OCI-LY1 (cell line): ENCODE data around the gene CNGA2.

Source experiments
- H2AFZ ChIP-seq: fragments of 200-600 bp; sonication (generic), shearing (Covaris generic); 2 replicates; pipeline ENCODE4 v1.6.0; 2014; ENCODE audit warnings: antibody characterized with exemption, mild to moderate bottlenecking, low read length
- H3F3A ChIP-seq: fragments of 200-600 bp; sonication (generic), shearing (Covaris generic); 2 replicates; pipeline ENCODE4 v1.6.0; 2014; ENCODE audit warnings: mild to moderate bottlenecking, antibody characterized with exemption, low read length, moderate library complexity; ENCODE audit not compliant: insufficient read depth
- H3K27ac ChIP-seq: fragments of 200-600 bp; sonication (generic); 2 replicates; pipeline ENCODE4 v1.5.1; 2014; ENCODE audit warnings: low read length, mixed run types, mild to moderate bottlenecking, low read depth; ENCODE audit not compliant: poor library complexity, severe bottlenecking
- H3K27me3 ChIP-seq: fragments of 200-600 bp; sonication (generic); 2 replicates; pipeline ENCODE4 v1.6.0; 2014; ENCODE audit warnings: antibody characterized with exemption, mild to moderate bottlenecking, low read length, moderate library complexity; ENCODE audit not compliant: insufficient read depth
- H3K36me3 ChIP-seq: fragments of 200-600 bp; sonication (generic); 2 replicates; pipeline ENCODE4 v1.6.1; 2014; ENCODE audit warnings: mild to moderate bottlenecking, antibody characterized with exemption, low read length, moderate library complexity, mixed read lengths; ENCODE audit not compliant: insufficient read depth
- H3K4me1 ChIP-seq: fragments of 200-600 bp; sonication (generic); 2 replicates; pipeline ENCODE4 v1.5.1; 2014; ENCODE audit warnings: mild to moderate bottlenecking, low read length, moderate library complexity; ENCODE audit not compliant: insufficient read depth, severe bottlenecking
- H3K4me2 ChIP-seq: fragments of 200-600 bp; sonication (generic), shearing (Covaris generic); 2 replicates; pipeline ENCODE4 v1.6.1; 2014; ENCODE audit warnings: low read length
- H3K4me3 ChIP-seq: fragments of 200-600 bp; sonication (generic); 2 replicates; pipeline ENCODE4 v1.5.1; 2014; ENCODE audit warnings: low read length, low read depth, mild to moderate bottlenecking, mixed read lengths; ENCODE audit not compliant: poor library complexity, severe bottlenecking
- H3K79me2 ChIP-seq: fragments of 200-600 bp; shearing (Covaris generic); 2 replicates; pipeline ENCODE4 v1.6.1; 2016; ENCODE audit warnings: mixed run types, low read length, mixed read lengths; ENCODE audit not compliant: insufficient read depth
- H3K9ac ChIP-seq: fragments of 200-600 bp; sonication (generic), shearing (Covaris generic); 2 replicates; pipeline ENCODE4 v1.6.1; 2014; ENCODE audit warnings: mild to moderate bottlenecking, low read length, mixed read lengths
- H3K9me2 ChIP-seq: fragments of 200-600 bp; sonication (generic), shearing (Covaris generic); 2 replicates; pipeline ENCODE4 v1.6.1; 2014; ENCODE audit warnings: low read depth, mild to moderate bottlenecking, low read length, mixed read lengths
- H3K9me3 ChIP-seq: fragments of 200-600 bp; shearing (Covaris generic); 2 replicates; pipeline ENCODE4 v1.6.1; 2014; ENCODE audit warnings: low read length, mixed read lengths
- H4K20me1 ChIP-seq: fragments of 200-600 bp; sonication (generic), shearing (Covaris generic); 2 replicates; pipeline ENCODE4 v1.6.0; 2016; ENCODE audit warnings: mild to moderate bottlenecking, low read length; ENCODE audit not compliant: insufficient read depth
- EZH2 ChIP-seq: fragments of 200-600 bp; sonication (generic), shearing (Covaris generic); IDR thresholded peaks from 2 replicates; pipeline ENCODE4 v1.8.0; 2017; ENCODE audit warnings: borderline replicate concordance, mixed run types, mild to moderate bottlenecking, antibody characterized with exemption, low read length, moderate library complexity, mixed read lengths
- TF ChIP-seq, protein P1 (sequence below): fragments of 200-600 bp; sonication (generic), shearing (Covaris generic); IDR thresholded peaks from 2 replicates; pipeline ENCODE4 v1.5.1; 2017; ENCODE audit warnings: mild to moderate bottlenecking, antibody characterized with exemption, low read length, moderate library complexity, mixed read lengths

CNGA2 gene

DNA sequence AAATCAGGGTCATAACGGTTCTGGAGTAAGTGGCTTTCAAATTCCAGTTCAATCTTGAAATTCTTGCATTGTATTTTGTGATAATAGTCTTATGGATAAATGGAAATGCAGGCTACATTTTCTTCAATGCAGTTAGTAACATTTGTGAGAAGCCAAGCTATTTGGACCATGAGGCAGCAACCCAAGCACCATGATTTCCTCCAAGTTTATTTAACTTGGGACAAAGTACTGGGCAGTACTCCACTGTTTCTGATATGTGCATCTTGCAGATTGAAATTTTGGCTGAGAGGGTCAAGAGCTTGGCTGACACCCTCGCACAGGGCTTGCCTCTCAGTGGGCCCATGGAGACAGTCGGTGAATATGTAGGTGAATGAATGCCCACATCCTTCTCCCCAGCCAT, 39.9 kb downstream of the CNGA2 start:
- no peak overlapping the region for H3K4me3 ChIP-seq
- no peaks in the 10 kb centered on the region for H3K36me3 ChIP-seq
- no peak overlapping the region for H2AFZ ChIP-seq
- no peak for TF ChIP-seq EZH2
- TF ChIP-seq, protein P1, sequence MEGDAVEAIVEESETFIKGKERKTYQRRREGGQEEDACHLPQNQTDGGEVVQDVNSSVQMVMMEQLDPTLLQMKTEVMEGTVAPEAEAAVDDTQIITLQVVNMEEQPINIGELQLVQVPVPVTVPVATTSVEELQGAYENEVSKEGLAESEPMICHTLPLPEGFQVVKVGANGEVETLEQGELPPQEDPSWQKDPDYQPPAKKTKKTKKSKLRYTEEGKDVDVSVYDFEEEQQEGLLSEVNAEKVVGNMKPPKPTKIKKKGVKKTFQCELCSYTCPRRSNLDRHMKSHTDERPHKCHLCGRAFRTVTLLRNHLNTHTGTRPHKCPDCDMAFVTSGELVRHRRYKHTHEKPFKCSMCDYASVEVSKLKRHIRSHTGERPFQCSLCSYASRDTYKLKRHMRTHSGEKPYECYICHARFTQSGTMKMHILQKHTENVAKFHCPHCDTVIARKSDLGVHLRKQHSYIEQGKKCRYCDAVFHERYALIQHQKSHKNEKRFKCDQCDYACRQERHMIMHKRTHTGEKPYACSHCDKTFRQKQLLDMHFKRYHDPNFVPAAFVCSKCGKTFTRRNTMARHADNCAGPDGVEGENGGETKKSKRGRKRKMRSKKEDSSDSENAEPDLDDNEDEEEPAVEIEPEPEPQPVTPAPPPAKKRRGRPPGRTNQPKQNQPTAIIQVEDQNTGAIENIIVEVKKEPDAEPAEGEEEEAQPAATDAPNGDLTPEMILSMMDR = no peak
- H3K4me1 ChIP-seq = no peaks in the 10 kb centered on the region
- no peaks in the 10 kb centered on the region for H3K9me3 ChIP-seq
- H3K9ac ChIP-seq = no peak overlapping the region
- no peaks in the 10 kb centered on the region for H3F3A ChIP-seq
- H3K27me3 ChIP-seq = no peaks in the 10 kb centered on the region
- no peaks in the 10 kb centered on the region for H4K20me1 ChIP-seq
- H3K4me2 ChIP-seq = no peak overlapping the region
- H3K79me2 ChIP-seq = no peaks in the 10 kb centered on the region
- no peaks in the 10 kb centered on the region for H3K9me2 ChIP-seq
- H3K27ac ChIP-seq = no peak overlapping the region

DNA sequence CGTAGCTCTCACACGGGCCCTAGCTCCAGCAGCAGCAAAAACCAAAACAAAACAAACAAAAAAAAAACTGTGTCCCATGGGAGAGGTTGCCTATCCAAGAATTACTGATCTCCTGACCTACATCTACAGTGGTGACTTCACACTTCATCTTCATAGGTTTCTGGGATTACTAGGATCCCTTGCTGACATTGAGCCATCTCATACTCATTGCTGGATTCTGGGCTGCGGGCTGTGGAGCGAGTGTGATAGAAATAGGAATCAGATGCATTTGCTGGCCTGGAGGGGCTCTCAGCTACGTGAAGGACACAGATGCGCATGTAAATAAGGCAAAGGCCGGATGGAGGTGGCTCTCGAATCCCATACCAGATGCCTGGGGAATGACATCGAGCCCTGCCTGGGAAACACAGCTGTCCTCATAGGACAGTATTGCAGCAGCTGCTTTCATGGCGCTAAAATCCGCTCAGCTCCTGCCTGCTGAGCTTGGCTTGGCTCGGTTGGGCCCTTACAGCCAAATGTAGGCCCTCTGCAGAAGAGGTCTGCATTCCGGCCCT, 41.7 kb downstream of the CNGA2 start:
- H3K27me3 ChIP-seq = no peaks in the 10 kb centered on the region
- no peaks in the 10 kb centered on the region for H3F3A ChIP-seq
- no peak overlapping the region for H3K9ac ChIP-seq
- no peaks in the 10 kb centered on the region for H3K36me3 ChIP-seq
- no peak overlapping the region for H2AFZ ChIP-seq
- TF ChIP-seq, protein P1 = no peak
- TF ChIP-seq EZH2 = no peak
- H3K4me3 ChIP-seq = no peak overlapping the region
- no peak overlapping the region for H3K27ac ChIP-seq
- H3K9me3 ChIP-seq = no peaks in the 10 kb centered on the region
- H3K4me1 ChIP-seq = no peaks in the 10 kb centered on the region
- no peaks in the 10 kb centered on the region for H3K9me2 ChIP-seq
- H3K79me2 ChIP-seq = no peaks in the 10 kb centered on the region
- H3K4me2 ChIP-seq = no peak overlapping the region
- no peaks in the 10 kb centered on the region for H4K20me1 ChIP-seq

- H3K79me2 ChIP-seq = no peaks in the 10 kb centered on the region
- no peaks in the 10 kb centered on the region for H3K36me3 ChIP-seq
- H3K4me3 ChIP-seq = no peak overlapping the region
- no peaks in the 10 kb centered on the region for H3K4me1 ChIP-seq
- H3K27me3 ChIP-seq = no peaks in the 10 kb centered on the region
- H2AFZ ChIP-seq = no peak overlapping the region
- H3F3A ChIP-seq = no peaks in the 10 kb centered on the region
- TF ChIP-seq EZH2 = no peak
- TF ChIP-seq, protein P1 = no peak
- H3K9me3 ChIP-seq = no peaks in the 10 kb centered on the region
- H3K27ac ChIP-seq = no peak overlapping the region
- no peaks in the 10 kb centered on the region for H4K20me1 ChIP-seq
- no peaks in the 10 kb centered on the region for H3K9me2 ChIP-seq
- no peak overlapping the region for H3K9ac ChIP-seq
- H3K4me2 ChIP-seq = no peak overlapping the region
These were observed 42.4 kb downstream of the CNGA2 start for GRCh38 chrX:151776936-151777335.
